ENCODE measurements around the gene SRGAP3.

DNA sequence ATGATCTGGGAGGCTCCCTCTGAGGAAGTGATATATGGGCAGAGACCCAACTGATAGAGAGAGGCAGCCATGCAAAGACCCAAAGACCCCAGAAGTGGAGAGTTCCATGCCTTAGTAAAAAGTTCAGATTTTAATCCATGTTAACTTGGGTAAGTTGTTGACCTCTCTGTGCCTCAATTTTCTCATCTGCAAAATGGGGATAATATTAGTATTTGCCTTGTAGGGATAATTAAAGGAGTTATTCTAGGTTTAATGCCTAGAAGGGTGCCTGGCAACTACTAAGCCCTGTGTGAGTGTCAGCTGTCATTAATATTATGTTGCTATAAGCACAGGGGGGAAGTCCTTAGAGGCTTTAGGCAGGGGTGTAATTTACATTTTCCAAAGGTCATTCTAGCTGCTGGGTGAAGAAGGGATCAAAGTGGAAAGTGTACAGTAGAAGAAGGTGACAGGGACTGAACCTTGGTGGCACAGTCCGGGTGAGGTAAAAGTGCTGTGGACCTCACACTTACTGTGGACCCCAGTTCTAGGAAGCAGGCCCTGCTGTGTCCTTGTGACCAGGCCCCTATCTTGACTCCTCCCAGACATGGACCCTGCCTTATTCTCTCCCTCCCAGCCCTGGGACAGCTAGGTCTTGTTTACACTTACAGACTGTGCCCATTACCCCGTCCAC lies 283.2 kb downstream of the SRGAP3 start:
- TF ChIP-seq CTCF (conservative IDR thresholded peaks at IDR 0.05; ENCODE audit: low read depth, low read length) (no peak), EZH2 (IDR thresholded peaks at IDR 0.05; ENCODE audit: borderline replicate concordance, low read depth, low read length, poor library complexity, severe bottlenecking) (no peak)

Measured in A673 (cell line).